OCI-LY7 (cell line): ENCODE data around the gene TTLL5.

Source experiments
- EZH2phosphoT487 ChIP-seq: fragments of 200-600 bp; sonication (generic); IDR thresholded peaks from 2 replicates; pipeline ENCODE4 v1.6.1; 2018; ENCODE audit warnings: low read depth, borderline replicate concordance, mild to moderate bottlenecking, mixed run types, antibody characterized with exemption, low read length, moderate library complexity, mixed read lengths
- TF ChIP-seq, protein P1 (sequence below): fragments of 200-600 bp; sonication (generic); conservative IDR thresholded peaks from 2 replicates; pipeline ENCODE4 v1.5.1; 2014; ENCODE audit warnings: mild to moderate bottlenecking, antibody characterized with exemption, low read length, moderate library complexity, mixed read lengths

DNA sequence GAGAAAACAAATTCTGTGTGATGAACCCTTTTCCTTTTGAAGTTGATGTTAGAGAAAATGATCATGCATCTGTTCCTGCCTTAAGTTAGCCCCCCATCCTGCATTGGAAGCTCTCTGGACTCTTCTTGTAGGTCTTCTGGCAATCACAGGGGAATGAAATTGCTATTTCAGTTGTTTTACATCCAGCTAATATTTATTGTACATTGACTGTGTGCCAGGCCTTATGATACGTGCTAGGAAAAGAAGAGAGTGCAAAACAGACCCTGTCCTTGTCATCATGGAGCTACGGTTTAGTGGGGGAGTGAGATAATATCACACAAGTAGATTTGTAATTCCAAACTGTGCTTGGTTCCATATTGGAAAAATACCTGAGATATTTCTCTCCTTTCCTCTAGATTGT is 202.2 kb downstream of the TTLL5 start:
- TF ChIP-seq, protein P1, sequence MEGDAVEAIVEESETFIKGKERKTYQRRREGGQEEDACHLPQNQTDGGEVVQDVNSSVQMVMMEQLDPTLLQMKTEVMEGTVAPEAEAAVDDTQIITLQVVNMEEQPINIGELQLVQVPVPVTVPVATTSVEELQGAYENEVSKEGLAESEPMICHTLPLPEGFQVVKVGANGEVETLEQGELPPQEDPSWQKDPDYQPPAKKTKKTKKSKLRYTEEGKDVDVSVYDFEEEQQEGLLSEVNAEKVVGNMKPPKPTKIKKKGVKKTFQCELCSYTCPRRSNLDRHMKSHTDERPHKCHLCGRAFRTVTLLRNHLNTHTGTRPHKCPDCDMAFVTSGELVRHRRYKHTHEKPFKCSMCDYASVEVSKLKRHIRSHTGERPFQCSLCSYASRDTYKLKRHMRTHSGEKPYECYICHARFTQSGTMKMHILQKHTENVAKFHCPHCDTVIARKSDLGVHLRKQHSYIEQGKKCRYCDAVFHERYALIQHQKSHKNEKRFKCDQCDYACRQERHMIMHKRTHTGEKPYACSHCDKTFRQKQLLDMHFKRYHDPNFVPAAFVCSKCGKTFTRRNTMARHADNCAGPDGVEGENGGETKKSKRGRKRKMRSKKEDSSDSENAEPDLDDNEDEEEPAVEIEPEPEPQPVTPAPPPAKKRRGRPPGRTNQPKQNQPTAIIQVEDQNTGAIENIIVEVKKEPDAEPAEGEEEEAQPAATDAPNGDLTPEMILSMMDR: no peak
- no peak for TF ChIP-seq EZH2phosphoT487
